GM23338 (cell line): ENCODE data around the gene MED16. TPM values are rescaled to one million over a fixed set of nuclear protein-coding genes. Genes with fewer than 3 reads are reported as not detected.

Experiments used
- ATAC-seq: fragments of 200-7000 bp; cut with Tn5 transposase; 3 replicates; pipeline ENCODE4 v1.9.1; 2020
- DNase-seq: peaks from one replicate; pipeline ENCODE4 v3.0.0-alpha.2; 2015; ENCODE audit warnings: low spot score
- H2AFZ ChIP-seq: fragments of 200-600 bp; sonication (generic); 2 replicates; pipeline ENCODE4 v1.8.0; 2016; ENCODE audit warnings: antibody characterized with exemption, mild to moderate bottlenecking, moderate library complexity
- H3F3A ChIP-seq: fragments of 200-600 bp; sonication (generic); replicated peaks from 2 replicates; pipeline ENCODE4 v1.8.0; 2017; ENCODE audit warnings: antibody characterized with exemption, mixed run types, low read depth
- H3K27ac ChIP-seq: fragments of 200-600 bp; sonication (generic); 2 replicates; pipeline ENCODE4 v1.6.1; 2016; ENCODE audit warnings: low read depth
- H3K27me3 ChIP-seq: fragments of 200-600 bp; sonication (generic); 2 replicates; pipeline ENCODE4 v1.8.0; 2016; ENCODE audit warnings: mild to moderate bottlenecking, mixed run types, moderate library complexity; ENCODE audit not compliant: insufficient read depth
- H3K36me3 ChIP-seq: fragments of 200-600 bp; sonication (generic); 2 replicates; pipeline ENCODE4 v1.8.0; 2016; ENCODE audit warnings: mild to moderate bottlenecking; ENCODE audit not compliant: insufficient read depth
- H3K4me1 ChIP-seq: fragments of 200-600 bp; sonication (generic); 2 replicates; pipeline ENCODE4 v1.8.0; 2016; ENCODE audit warnings: mild to moderate bottlenecking, moderate library complexity; ENCODE audit not compliant: insufficient read depth
- H3K4me2 ChIP-seq: fragments of 200-600 bp; sonication (generic); 2 replicates; pipeline ENCODE4 v1.7.1; 2017; ENCODE audit warnings: mixed run types
- H3K4me3 ChIP-seq: fragments of 200-600 bp; sonication (generic); 2 replicates; pipeline ENCODE4 v1.6.1; 2016; ENCODE audit warnings: mixed run types
- H3K79me2 ChIP-seq: fragments of 200-600 bp; sonication (generic); replicated peaks from 2 replicates; pipeline ENCODE4 v1.8.0; 2017; ENCODE audit warnings: mild to moderate bottlenecking; ENCODE audit not compliant: insufficient read depth
- H3K9me2 ChIP-seq: fragments of 200-600 bp; sonication (generic); 2 replicates; pipeline ENCODE4 v1.8.0; 2017; ENCODE audit not compliant: insufficient read depth
- H4K20me1 ChIP-seq: fragments of 200-600 bp; sonication (generic); replicated peaks from 2 replicates; pipeline ENCODE4 v1.8.0; 2017; ENCODE audit warnings: mild to moderate bottlenecking; ENCODE audit not compliant: insufficient read depth
- H3K27ac Mint-ChIP-seq: 2 replicates; pipeline ENCODE4 v1.8.0; 2020; ENCODE audit warnings: inconsistent platforms, mild to moderate bottlenecking, moderate library complexity, mixed read lengths
- H3K27me3 Mint-ChIP-seq: 3 replicates; pipeline ENCODE4 v1.8.0; 2022; ENCODE audit warnings: low read depth, mild to moderate bottlenecking, moderate library complexity, mixed read lengths, inconsistent platforms; ENCODE audit not compliant: insufficient read depth, poor library complexity
- H3K36me3 Mint-ChIP-seq: 3 replicates; pipeline ENCODE4 v1.8.0; 2021; ENCODE audit warnings: low read depth, mild to moderate bottlenecking, inconsistent platforms, moderate library complexity, mixed read lengths
- H3K4me1 Mint-ChIP-seq: 3 replicates; pipeline ENCODE4 v1.8.0; 2020; ENCODE audit warnings: mild to moderate bottlenecking, inconsistent platforms, mixed read lengths
- H3K4me3 Mint-ChIP-seq: 3 replicates; pipeline ENCODE4 v1.8.0; 2021; ENCODE audit warnings: moderate library complexity, mild to moderate bottlenecking, inconsistent platforms, mixed read lengths
- H3K9me3 Mint-ChIP-seq: 3 replicates; pipeline ENCODE4 v1.8.0; 2020; ENCODE audit warnings: moderate library complexity, mild to moderate bottlenecking, inconsistent platforms, mixed read lengths
- CREB1 ChIP-seq: fragments of 250-450 bp; sonication (Bioruptor Pico); IDR thresholded peaks from 2 replicates; pipeline ENCODE4 v1.5.0; 2020; ENCODE audit warnings: low read depth, mild to moderate bottlenecking, moderate library complexity
- CTCF ChIP-seq, 2 experiments: fragments of 200-600 bp in 1 of 2; sonication (generic) in 1 of 2; conservative IDR thresholded peaks; 2 replicates each; pipeline versions ENCODE4 v1.5.1 to v1.6.1; 2016 to 2017; ENCODE audit warnings: antibody characterized with exemption in 2 of 2, low read depth in 2 of 2, mild to moderate bottlenecking in 2 of 2, moderate library complexity in 1 of 2
- JUNB ChIP-seq: IDR thresholded peaks from one replicate; pipeline ENCODE4 v1.6.1; 2016; ENCODE audit warnings: antibody characterized with exemption; ENCODE audit not compliant: unreplicated experiment
- STAT1 ChIP-seq: IDR thresholded peaks from one replicate; pipeline ENCODE4 v1.6.1; 2016; ENCODE audit warnings: antibody characterized with exemption; ENCODE audit not compliant: unreplicated experiment
- ZNF114 ChIP-seq: fragments of 250-450 bp; sonication (Bioruptor Pico); IDR thresholded peaks from 2 replicates; pipeline ENCODE4 v1.5.0; 2020; ENCODE audit warnings: mild to moderate bottlenecking, moderate library complexity
- polyA plus RNA-seq: library from polyadenylated mRNA; unstranded; fragments of >200 nt; fragmentation: Nextera tagmentation; extraction: Ambion mirVana; gene quantifications from 2 replicates; pipeline ENCODE4 v1.2.1, GENCODE V29; 2016
- total RNA-seq: library from RNA; depleted of rRNA; stranded (reverse); fragments of >200 nt; shearing (Covaris generic); gene quantifications from 2 replicates; pipeline ENCODE4 v1.2.3, GENCODE V29; 2014
- TF ChIP-seq, protein P1 (sequence below): fragments of 250-450 bp; sonication (Bioruptor Pico); IDR thresholded peaks from 2 replicates; pipeline ENCODE4 v1.5.0; 2020; ENCODE audit warnings: mild to moderate bottlenecking, moderate library complexity
- TF ChIP-seq, protein P2 (sequence below): IDR thresholded peaks from 2 replicates; pipeline ENCODE4 v1.6.1; 2016; ENCODE audit warnings: antibody characterized with exemption

Gene MED16
- total and polyA plus RNA-seq, 2 experiments from 2014 or later: 52.7 to 73.6 TPM

GRCh38 chr19:911197-912033, 18.4 kb upstream of the MED16 start:
- H3K4me1 Mint-ChIP-seq: 0 out of 3 replicates have a peak, but pooled peaks cover 2% of the 10 kb centered on the region
- no peaks in the 10 kb centered on the region for H3K36me3 ChIP-seq
- peaks cover 29% of the 10 kb centered on the region for H3K27me3 ChIP-seq
- no peak overlapping the region for H3K27ac ChIP-seq
- peak overlapping the region; percentile 54 for H3K4me3 ChIP-seq
- no peak for TF ChIP-seq JUNB
- TF ChIP-seq CTCF (conservative IDR thresholded peaks at IDR 0.05; ENCODE audit: low read depth in 2 of 2): 0 out of 4 replicates have a peak, but pooled peaks of 1 of the 2 experiments have one; percentile 4
- peaks cover 6% of the 10 kb centered on the region; the same call in 2 of the 3 replicates for H3K36me3 Mint-ChIP-seq
- H3K27ac Mint-ChIP-seq: no peak overlapping the region
- no peak overlapping the region for H2AFZ ChIP-seq
- DNase-seq (peak; percentile 81), ATAC-seq (peak; percentile 71)
- H3K4me1 ChIP-seq: peaks cover 5% of the 10 kb centered on the region; the same call in 1 of the 2 replicates
- peaks cover 39% of the 10 kb centered on the region for H4K20me1 ChIP-seq
- no peaks in the 10 kb centered on the region for H3K9me3 Mint-ChIP-seq
- no peaks in the 10 kb centered on the region for H3K9me2 ChIP-seq
- H3K27me3 Mint-ChIP-seq: peaks cover 29% of the 10 kb centered on the region
- H3K79me2 ChIP-seq: peaks cover 43% of the 10 kb centered on the region
- peak overlapping the region; percentile 65 for H3K4me3 Mint-ChIP-seq
- H3K4me2 ChIP-seq: peak overlapping the region; percentile 68
- H3F3A ChIP-seq: peaks cover 18% of the 10 kb centered on the region

DNA sequence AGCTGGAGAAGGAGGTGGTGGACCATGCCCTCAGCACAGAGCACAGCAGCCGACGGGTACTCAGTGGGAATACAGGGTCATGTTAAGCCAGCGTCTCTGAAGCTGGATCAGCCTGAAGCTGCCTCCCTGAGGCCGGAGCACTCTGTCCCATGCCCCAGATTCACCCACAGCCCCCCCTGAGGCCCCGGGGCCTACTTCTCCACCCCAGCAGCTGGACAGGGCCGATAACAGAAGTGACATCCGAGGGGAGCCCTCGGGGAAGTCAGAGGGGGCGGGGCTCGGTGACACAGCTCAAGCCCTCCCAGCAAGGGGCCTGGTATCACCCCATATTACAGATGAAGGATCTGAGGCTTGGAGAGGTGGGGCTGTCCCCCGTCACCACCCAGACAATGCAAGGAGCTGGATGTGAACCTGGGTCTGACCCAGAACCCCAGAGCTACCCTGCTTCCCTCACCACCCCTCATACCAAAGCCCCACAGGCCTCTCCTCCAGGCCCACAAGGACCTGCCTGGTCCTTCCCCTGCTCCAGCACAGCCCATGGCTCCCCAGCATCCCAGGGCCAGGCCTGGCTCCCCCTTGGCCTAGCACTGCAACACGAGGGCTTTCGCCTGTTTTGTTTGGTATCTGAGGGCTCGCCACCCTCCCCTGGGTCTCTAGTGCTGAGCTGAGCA, 14.3 kb upstream of the MED16 start:
- no peaks in the 10 kb centered on the region for H3K9me3 Mint-ChIP-seq
- H4K20me1 ChIP-seq: peaks cover 46% of the 10 kb centered on the region
- no peak overlapping the region for H3K4me2 ChIP-seq
- H3K27ac Mint-ChIP-seq: no peak overlapping the region
- H3K36me3 ChIP-seq: no peaks in the 10 kb centered on the region
- H3K27ac ChIP-seq: no peak overlapping the region
- H3K4me3 Mint-ChIP-seq: no peak overlapping the region
- peaks cover 10% of the 10 kb centered on the region for H3K27me3 Mint-ChIP-seq
- ATAC-seq: no peak
- TF ChIP-seq, protein P1, sequence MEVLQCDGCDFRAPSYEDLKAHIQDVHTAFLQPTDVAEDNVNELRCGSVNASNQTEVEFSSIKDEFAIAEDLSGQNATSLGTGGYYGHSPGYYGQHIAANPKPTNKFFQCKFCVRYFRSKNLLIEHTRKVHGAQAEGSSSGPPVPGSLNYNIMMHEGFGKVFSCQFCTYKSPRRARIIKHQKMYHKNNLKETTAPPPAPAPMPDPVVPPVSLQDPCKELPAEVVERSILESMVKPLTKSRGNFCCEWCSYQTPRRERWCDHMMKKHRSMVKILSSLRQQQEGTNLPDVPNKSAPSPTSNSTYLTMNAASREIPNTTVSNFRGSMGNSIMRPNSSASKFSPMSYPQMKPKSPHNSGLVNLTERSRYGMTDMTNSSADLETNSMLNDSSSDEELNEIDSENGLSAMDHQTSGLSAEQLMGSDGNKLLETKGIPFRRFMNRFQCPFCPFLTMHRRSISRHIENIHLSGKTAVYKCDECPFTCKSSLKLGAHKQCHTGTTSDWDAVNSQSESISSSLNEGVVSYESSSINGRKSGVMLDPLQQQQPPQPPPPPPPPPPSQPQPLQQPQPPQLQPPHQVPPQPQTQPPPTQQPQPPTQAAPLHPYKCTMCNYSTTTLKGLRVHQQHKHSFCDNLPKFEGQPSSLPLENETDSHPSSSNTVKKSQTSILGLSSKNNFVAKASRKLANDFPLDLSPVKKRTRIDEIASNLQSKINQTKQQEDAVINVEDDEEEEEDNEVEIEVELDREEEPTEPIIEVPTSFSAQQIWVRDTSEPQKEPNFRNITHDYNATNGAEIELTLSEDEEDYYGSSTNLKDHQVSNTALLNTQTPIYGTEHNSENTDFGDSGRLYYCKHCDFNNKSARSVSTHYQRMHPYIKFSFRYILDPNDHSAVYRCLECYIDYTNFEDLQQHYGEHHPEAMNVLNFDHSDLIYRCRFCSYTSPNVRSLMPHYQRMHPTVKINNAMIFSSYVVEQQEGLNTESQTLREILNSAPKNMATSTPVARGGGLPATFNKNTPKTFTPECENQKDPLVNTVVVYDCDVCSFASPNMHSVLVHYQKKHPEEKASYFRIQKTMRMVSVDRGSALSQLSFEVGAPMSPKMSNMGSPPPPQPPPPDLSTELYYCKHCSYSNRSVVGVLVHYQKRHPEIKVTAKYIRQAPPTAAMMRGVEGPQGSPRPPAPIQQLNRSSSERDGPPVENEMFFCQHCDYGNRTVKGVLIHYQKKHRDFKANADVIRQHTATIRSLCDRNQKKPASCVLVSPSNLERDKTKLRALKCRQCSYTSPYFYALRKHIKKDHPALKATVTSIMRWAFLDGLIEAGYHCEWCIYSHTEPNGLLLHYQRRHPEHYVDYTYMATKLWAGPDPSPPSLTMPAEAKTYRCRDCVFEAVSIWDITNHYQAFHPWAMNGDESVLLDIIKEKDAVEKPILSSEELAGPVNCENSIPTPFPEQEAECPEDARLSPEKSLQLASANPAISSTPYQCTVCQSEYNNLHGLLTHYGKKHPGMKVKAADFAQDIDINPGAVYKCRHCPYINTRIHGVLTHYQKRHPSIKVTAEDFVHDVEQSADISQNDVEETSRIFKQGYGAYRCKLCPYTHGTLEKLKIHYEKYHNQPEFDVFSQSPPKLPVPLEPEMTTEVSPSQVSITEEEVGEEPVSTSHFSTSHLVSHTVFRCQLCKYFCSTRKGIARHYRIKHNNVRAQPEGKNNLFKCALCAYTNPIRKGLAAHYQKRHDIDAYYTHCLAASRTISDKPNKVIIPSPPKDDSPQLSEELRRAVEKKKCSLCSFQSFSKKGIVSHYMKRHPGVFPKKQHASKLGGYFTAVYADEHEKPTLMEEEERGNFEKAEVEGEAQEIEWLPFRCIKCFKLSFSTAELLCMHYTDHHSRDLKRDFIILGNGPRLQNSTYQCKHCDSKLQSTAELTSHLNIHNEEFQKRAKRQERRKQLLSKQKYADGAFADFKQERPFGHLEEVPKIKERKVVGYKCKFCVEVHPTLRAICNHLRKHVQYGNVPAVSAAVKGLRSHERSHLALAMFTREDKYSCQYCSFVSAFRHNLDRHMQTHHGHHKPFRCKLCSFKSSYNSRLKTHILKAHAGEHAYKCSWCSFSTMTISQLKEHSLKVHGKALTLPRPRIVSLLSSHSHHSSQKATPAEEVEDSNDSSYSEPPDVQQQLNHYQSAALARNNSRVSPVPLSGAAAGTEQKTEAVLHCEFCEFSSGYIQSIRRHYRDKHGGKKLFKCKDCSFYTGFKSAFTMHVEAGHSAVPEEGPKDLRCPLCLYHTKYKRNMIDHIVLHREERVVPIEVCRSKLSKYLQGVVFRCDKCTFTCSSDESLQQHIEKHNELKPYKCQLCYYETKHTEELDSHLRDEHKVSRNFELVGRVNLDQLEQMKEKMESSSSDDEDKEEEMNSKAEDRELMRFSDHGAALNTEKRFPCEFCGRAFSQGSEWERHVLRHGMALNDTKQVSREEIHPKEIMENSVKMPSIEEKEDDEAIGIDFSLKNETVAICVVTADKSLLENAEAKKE (CRISPR knock-in tag): no peak
- TF ChIP-seq CREB1 (CRISPR knock-in tag) (no peak), ZNF114 (CRISPR knock-in tag) (no peak), STAT1 (no peak)
- TF ChIP-seq, protein P2, sequence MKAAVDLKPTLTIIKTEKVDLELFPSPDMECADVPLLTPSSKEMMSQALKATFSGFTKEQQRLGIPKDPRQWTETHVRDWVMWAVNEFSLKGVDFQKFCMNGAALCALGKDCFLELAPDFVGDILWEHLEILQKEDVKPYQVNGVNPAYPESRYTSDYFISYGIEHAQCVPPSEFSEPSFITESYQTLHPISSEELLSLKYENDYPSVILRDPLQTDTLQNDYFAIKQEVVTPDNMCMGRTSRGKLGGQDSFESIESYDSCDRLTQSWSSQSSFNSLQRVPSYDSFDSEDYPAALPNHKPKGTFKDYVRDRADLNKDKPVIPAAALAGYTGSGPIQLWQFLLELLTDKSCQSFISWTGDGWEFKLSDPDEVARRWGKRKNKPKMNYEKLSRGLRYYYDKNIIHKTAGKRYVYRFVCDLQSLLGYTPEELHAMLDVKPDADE: no peak
- no peak overlapping the region for H3K4me3 ChIP-seq
- peaks cover 66% of the 10 kb centered on the region for H3K79me2 ChIP-seq
- peaks cover 12% of the 10 kb centered on the region; the same call in 2 of the 3 replicates for H3K36me3 Mint-ChIP-seq
- peaks cover 15% of the 10 kb centered on the region; the same call in 1 of the 2 replicates for H3F3A ChIP-seq
- no peaks in the 10 kb centered on the region for H3K9me2 ChIP-seq
- no peak for DNase-seq
- H3K27me3 ChIP-seq: no peaks in the 10 kb centered on the region
- H3K4me1 ChIP-seq: peaks cover 5% of the 10 kb centered on the region; the same call in 1 of the 2 replicates
- peaks cover 2% of the 10 kb centered on the region; the same call in 1 of the 3 replicates for H3K4me1 Mint-ChIP-seq
- H2AFZ ChIP-seq: no peak overlapping the region
